ENCODE measurements around the gene LRP10.
"Not testable (repeated sequence)": the region's sequence is repeated elsewhere in the genome, so short reads cannot be mapped to it uniquely, and the experiment has no call there.

Gene LRP10

DNA sequence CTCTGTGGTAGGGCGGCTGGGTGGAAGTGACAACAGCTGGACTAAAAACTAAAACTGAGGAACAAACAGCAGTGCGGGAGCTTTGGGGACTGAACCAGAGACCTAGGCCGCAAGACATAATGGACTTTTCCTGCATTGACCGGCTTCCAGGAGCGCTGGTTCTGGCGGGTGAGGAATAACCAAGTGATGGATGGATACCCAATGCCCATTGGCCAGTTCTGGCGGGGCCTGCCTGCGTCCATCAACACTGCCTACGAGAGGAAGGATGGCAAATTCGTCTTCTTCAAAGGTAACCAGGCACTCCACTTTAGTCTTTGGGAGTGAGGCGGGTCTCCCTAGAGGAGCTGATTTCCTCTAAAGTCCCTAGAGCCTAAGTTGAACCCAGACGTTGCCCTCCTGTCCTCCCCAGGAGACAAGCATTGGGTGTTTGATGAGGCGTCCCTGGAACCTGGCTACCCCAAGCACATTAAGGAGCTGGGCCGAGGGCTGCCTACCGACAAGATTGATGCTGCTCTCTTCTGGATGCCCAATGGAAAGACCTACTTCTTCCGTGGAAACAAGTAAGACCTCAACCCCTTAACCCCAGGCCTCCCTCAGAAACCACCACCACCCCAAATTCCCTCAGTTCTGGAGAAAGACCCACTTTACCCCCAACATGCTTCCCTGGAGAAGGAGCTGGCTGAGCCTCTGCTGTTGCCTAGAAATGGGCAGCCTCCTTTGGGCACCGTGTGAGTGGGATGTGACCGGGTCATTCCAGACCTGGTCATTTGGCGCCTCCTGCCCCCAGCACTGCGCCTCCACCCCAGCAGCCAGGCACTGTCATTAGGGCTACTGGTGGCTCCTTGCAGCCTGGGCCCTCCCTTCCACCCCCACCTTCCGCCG lies 27.1 kb upstream of the LRP10 start:
- no peak for DNase-seq

DNA sequence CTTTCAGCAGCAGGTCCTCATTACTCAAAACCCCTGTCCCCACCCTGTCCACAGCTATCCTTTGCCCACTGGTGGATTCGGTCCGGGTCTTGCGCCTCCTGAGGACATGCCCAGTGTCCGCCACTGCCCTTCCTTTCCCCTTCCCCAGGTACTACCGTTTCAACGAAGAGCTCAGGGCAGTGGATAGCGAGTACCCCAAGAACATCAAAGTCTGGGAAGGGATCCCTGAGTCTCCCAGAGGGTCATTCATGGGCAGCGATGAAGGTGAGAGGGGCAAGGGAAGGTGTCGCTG lies 26.5 kb upstream of the LRP10 start:
- no peak for DNase-seq

DNA sequence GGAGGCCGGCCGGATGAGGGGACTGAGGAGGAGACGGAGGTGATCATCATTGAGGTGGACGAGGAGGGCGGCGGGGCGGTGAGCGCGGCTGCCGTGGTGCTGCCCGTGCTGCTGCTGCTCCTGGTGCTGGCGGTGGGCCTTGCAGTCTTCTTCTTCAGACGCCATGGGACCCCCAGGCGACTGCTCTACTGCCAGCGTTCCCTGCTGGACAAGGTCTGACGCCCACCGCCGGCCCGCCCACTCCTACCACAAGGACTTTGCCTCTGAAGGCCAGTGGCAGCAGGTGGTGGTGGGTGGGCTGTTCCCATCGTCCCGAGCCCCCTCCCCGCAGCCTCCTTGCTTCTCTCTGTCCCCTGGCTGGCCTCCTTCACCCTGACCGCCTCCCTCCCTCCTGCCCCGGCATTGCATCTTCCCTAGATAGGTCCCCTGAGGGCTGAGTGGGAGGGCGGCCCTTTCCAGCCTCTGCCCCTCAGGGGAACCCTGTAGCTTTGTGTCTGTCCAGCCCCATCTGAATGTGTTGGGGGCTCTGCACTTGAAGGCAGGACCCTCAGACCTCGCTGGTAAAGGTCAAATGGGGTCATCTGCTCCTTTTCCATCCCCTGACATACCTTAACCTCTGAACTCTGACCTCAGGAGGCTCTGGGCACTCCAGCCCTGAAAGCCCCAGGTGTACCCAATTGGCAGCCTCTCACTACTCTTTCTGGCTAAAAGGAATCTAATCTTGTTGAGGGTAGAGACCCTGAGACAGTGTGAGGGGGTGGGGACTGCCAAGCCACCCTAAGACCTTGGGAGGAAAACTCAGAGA lies 25.5 kb upstream of the LRP10 start:
- DNase-seq, result no peak

DNA sequence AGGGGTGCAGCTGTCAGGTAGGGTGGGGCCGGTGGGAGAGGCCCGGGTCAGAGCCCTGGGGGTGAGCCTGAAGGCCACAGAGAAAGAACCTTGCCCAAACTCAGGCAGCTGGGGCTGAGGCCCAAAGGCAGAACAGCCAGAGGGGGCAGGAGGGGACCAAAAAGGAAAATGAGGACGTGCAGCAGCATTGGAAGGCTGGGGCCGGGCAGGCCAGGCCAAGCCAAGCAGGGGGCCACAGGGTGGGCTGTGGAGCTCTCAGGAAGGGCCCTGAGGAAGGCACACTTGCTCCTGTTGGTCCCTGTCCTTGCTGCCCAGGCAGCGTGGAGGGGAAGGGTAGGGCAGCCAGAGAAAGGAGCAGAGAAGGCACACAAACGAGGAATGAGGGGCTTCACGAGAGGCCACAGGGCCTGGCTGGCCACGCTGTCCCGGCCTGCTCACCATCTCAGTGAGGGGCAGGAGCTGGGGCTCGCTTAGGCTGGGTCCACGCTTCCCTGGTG lies 24.7 kb upstream of the LRP10 start:
- DNase-seq, result no peak

DNA sequence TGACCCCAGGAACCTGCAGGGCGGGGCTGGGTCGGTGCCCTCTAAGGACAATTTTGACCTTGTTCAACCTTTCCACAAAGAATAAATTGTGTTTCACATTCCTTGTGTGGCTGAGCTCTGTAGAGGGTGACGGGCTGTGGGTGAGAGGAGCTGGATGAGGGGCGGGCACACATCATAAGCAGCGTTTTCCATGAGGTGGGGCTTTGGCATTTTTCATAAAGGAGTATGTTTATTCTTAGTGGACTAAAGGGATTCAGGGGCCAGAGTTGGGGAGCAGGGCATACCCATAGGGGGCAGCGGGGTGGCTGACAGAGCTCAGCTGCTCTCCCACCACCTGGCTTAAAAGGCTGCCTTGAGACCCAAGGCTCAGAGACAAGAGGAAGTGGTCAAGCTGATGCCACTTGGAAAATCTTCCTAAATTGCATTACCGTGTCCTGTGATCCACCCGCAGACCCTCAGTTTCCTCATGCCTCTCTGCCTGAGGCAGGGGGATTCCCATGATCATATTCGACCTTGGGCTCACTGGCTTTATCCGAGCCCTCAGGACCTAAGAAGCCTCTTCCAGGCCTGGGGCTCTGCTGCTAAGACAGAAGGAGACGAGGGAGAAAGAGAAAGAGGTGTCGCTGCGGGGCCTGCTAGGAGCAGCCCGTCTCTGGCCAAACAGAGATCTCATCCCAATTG lies 23.7 kb upstream of the LRP10 start:
- no peak for DNase-seq

DNA sequence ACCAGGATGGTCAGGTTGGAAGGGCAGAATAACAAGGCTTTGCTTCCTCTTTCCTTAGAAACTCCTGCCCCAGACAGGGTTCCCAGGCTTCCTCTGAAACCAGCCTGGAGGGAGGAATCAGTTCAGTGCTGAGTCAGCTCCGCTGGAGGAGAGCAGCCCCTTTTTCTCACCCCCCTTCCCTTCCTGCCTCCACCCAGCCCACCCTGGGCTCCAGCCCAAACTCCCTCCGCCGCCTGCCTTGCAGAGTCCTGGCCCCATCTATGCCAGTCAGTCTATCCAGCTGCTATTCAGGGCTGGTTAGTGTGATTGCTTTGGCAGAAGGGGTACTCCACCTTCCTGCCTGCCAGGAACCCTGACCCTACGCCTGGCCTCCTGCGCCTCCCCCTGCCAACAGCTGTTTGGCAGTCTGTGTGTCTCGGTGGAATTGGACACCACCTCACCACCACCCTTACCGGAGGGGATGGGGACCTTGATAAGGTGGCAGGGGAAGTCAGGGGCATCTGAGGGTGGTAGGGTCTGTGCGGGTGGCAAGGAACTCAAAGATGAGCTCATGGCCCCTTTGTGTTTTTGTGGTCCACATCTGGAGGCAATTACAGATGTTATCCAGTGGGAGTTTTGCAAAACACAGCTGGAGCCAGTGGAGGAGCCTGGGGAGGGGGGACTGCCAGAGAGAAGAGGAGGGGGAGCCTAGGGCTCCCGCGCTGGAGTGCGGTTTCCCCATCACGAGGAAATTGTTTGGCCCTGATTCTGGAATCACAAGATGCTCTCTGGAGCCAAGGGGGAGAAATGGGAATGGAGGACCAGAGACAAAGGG lies 23.0 kb upstream of the LRP10 start:
- DNase-seq, result no peak

DNA sequence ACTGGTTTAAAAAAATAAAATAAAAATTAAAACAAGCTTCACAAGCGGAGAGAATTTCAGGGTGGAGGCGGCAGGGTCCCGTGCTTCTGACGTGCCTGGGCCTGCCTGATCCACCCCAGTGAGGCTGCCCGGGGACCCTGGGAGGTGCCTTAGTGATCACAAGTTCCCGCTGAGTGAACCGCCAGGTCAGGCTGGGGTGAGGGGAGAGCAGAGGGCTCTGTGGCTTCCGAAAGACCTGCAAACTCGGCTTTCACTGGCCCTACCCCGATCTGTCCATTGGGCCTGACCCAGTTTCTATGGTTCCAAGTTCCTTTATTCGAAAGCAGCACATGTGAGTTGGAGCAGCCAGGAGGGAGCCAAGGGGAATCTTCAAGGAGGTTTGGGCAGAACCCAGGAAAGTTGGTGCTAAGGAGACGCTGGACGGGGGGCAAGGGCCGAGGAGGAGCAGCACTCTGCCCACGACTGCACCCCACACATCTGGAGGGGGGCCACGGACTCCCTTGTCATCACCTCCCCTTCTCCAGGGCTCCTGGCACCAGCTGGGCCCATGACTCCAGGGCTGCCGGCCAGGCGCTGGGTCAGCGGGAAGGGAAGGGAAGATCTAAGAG lies 22.2 kb upstream of the LRP10 start:
- no peak for DNase-seq

DNA sequence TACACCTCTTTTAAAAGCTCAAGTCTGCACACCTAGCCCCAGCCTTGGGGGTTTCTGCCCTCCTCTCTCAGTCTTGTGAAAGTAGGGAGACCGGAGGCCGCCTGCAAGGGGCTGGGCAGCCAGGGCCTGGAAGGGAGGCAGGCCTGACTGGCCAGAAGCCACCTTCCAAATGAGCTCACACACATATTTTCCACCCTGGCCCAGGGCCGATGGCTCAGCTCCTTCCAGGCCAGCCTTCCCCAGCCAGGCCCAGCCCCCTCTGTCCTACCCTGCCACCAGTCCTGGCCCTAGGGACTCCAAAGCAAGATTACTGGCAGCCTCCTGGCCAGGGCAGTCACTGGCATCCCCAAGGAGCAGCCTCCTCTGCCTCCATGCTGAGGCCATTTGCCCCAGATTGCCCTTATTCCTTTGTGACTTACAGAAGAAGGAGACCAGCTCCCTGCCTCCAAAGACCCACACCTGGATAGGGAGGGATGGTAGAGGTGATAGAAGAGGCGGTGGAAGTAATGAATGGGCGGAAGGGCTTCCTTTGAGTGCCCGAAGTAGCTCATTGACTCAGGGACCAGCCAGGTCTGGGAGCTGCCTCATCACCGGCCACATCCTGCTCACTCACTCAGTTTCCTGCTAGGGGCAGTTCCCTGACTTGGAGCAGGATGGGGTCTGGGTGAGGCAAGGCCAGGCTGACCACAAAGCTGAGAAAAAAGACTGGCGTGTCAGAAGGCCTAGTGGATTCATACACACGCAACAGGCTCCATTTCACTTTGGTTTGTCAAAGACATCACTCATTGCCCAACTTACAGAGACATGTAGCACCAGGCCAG lies 20.4 kb upstream of the LRP10 start:
- DNase-seq, result no peak

DNA sequence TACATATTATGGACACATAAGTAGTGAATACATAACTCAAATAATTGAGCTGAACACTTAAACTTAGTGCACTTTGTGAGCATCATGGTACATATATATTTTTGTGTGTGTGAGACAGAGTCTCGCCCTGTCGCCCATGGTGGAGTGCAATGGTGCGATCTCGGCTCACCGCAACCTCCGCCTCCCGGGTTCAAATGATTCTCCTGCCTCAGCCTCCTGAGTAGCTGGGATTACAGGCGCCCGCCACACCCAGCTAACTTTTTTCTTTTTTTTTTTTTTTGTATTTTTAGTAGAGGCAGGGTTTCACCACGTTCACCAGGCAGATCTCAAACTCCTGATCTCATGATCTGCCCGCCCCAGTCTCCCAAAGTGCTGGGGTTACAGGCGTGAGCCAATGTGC lies 19.4 kb upstream of the LRP10 start:
- DNase-seq, result not testable (repeated sequence)

DNA sequence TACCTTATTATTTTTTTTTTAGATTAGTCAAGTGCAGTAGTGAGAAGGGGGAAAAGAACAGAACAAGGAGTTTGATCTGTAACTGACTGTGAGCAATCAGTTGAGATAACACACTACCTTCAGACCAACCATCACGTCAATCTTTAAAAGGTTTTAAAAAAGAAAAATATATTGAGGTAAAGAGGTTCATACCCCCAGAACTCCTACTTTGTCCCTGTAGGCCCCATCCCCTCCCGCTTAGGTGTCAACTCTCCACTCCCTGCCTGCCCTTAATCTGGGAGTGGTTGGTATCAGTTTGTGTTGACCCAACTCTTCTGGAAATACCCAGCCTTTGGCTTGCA lies 19.0 kb upstream of the LRP10 start:
- DNase-seq, result no peak

DNA sequence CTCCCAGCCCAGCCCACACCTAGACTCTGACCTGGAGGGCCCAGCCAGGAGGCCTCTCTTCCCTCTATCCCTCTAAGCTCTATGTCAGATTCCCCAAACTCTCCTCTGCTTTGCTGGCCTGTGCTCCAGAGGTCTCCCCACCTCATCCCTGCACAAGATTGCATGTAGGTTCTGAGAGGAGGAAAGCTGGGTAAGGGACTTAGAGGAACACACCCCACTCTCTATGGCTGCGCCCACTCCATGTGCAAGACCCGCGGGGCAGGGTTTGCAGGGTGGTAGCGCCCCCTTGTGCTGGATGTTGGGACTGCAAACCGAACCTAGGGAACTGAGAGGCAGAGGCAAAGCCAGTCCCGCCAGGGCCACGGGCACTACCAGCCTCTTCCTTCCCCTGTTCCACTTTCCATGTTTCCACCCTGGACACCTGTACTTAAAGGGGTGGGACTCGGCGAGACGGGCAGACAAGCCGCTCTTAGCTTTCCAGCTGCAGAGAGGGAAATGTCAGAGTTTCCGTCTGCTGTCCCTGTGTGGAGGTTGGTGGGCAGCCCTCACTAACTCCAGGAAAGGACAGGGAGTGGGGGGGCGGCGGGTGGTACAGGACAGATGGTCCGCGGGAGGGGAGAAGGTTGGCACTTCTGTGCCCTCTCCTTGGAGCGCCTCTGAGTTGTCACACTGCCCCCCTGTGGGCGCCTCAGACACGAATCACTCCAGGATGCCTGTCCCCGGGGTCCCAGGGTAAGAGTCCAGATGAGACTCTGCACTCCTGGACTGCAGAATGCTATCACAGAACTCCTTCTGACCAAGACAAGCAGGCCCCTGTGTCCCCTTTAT lies 18.4 kb upstream of the LRP10 start:
- peak; percentile 95 for DNase-seq

DNA sequence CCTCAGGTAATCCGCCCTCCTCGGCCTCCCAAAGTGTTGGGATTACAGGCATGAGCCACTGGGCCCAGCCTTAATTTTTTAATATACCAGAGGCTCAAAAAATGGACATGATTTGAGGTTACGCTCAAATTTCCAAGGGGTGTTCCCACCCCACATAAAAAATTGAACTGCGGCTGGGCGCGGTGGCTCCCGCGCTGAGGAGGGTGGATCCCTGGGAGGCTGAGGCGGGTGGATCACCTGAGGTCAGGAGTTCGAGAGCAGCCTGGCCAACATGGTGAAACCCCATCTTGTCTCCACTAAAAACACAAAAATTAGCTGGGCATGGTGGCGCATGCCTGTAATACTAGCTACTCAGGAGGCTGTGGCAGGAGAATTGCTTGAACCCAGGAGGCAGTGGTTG lies 17.2 kb upstream of the LRP10 start:
- not testable (repeated sequence) for DNase-seq

DNA sequence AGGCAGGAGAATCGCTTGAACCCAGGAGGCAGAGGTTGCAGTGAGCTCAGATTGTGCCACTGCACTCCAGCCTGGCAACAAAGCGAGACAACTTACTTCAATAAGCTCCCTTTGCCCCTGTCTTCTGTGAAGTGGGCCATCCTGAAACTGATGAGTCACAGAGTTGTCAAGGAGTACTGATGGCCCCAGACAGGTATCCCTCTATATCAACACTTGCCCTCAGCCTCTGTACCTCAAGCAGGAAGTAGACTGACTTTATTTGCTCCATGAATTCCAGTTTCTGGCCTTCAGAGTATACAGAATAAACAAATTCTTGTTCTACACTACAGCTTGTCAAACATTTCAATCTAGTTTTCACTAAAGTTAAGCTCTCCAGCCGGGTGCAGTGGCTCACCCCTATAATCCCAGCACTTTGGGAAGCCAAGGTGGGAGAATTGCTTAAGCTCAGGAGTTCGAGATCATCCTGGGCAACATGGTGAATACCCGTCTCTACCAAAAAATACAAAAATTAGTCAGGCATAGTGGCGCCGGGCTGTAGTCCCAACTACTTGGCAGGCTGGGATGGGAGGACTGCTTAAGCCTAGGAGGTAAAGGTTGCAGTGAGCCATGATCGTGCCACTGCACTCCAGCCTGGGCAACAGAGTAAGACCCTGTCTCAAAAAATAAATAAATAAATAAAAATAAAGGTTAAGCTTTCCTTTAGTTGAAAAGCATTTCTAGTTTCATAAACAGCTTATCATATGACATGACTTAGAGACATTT lies 16.4 kb upstream of the LRP10 start:
- DNase-seq, result no peak

DNA sequence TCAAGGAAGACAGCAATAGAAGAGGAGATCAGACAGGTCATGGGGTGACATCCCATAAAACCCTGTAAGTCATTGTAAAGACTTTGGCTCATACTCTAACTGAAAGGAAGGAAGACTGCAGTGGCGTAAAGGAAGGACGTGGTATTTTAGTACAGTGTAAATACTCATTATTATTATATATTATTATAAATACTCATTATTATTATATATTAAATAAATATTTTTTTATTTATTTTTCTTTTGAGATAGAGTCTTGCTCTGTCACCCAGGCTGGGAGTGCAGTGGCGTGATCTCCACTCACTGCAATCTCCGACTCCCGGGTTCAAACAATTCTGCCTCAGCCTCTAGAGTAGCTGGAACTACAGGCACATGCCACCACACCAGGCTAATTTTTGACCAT lies 15.1 kb upstream of the LRP10 start:
- no peak for DNase-seq

DNA sequence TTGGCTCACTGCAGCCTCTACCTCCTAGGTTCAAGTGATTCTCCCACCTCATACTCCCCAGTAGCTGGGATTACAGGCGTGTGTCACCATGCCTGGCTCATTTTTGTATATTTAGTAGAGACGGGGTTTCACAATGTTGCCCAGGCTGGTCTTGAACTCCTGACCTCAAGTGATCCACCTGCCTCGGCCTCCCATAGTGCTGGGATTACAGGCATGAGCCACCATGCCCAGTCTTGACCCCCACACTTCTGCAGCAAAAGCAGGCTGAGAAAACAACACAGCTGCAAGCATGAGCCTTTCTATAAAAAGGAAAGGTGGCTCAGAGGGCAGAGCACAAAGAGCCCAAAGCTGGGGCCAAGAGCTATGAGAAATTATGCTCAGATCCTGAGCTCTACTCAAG lies 11.2 kb upstream of the LRP10 start:
- not testable (repeated sequence) for DNase-seq

DNA sequence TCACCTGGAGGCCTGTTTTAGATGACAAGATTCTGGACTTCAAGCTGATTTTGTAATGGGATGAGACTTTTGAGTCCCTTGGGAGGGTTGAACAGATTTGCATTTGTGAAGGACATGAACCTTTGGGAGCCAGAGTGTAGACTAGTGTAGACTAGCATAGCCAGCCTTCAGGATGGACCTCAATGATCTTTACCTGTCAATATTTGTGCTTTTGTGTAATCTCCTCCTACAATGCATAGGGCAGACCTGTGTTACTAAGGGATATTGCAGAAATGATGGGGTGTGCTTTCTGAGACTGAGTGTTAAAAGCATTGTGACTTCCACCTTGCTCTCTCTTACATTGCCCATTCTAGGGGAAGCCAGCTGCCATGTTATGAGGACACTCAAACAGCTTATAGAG lies 9.9 kb upstream of the LRP10 start:
- no peak for DNase-seq

DNA sequence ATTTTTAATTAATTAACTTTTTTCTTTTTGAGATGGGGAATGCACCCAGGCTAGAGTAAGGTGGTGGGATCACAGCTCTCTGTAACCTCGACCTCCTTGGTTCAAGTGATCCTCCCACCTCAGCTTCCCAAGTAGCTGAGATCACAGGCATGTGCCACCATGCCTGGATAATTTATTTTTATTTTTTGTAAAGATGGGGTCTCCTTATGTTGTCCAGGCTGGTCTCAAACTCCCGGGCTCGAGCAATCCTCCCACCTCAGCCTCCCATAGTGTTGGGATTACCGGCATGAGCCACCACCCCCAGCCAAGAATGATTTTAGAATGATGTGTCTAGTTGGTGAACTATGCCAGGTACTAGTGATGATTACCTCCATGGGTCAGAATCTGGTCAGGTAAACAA lies 6.6 kb upstream of the LRP10 start:
- DNase-seq, result no peak

DNA sequence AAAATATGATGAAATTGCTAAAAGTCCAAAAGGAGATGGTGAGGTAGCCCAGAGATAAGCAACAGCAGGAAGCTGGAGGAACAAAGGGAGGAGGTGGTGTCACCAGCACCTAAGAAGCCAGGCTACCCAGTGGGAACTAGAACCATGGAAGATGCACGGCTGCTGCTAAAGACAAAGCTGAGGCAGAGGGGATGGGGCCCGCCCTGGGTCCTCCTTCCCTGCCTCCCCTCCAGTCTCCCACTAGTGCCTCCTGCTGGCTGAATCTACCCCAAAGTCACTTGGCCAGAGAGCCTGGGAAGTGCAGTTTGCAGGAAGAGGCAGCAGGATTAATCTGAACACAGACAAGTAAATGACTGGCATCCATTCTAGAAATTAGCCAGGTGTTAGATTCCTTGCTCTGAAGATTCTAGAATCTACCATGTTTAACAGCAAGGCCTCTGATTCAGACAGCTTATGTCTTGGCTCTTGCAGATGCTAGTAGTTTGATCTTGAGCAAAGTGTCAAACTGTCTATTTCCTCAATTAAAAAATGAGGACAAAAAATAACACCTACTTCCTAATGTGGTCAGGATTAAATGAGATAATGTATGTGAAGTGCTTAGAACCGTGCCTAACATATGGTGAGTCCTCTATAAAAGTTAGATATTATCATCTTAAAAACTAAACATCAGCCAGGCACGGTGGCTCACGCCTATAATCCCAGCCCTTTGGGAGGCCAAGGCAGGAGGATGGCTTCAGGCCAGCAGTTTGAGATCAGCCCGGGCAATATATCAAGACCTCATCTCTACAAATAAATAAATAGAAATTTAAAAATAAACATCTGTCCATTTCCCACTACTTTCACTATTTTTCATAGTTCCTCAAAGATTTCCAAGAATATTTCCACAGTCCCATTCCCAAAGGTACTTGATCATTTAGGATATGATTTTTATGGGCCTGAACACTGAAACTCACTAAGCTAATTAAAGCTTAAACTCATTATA lies 5.8 kb upstream of the LRP10 start:
- no peak for DNase-seq

Measured in T-helper 9 cell (primary cell).